HG03097 (cell line): ENCODE data around the gene CLDND1.

Experiments used
- ATAC-seq: cut with Tn5 transposase; IDR thresholded peaks from one replicate; pipeline ENCODE4 v1.9.1; 2021; ENCODE audit not compliant: unreplicated experiment, low FRiP score

Gene CLDND1

GRCh38 chr3:98552232-98553020 lies 29.7 kb upstream of the CLDND1 start:
- ATAC-seq, result no peak

- ATAC-seq, result no peak
Measured at GRCh38 chr3:98551754-98552153, 29.1 kb upstream of the CLDND1 start.

- ATAC-seq, result no peak
Measured at GRCh38 chr3:98551236-98551635, 28.5 kb upstream of the CLDND1 start.

- no peak for ATAC-seq
Measured at GRCh38 chr3:98550833-98551232, 28.1 kb upstream of the CLDND1 start.

GRCh38 chr3:98548544-98548943 lies 25.8 kb upstream of the CLDND1 start:
- no peak for ATAC-seq

- ATAC-seq, result peak; percentile 34
Measured at GRCh38 chr3:98545940-98546339, 23.2 kb upstream of the CLDND1 start.

GRCh38 chr3:98542623-98543022 lies 19.9 kb upstream of the CLDND1 start:
- no peak for ATAC-seq

- ATAC-seq, result no peak
Measured at GRCh38 chr3:98541695-98542094, 19.0 kb upstream of the CLDND1 start.

GRCh38 chr3:98540346-98540745 lies 17.6 kb upstream of the CLDND1 start:
- ATAC-seq, result peak; percentile 37

- ATAC-seq, result peak; percentile 67
Measured at GRCh38 chr3:98536456-98537017, 13.8 kb upstream of the CLDND1 start.

- ATAC-seq, result no peak
Measured at GRCh38 chr3:98534734-98535133, 12.0 kb upstream of the CLDND1 start.

- ATAC-seq, result no peak
Measured at GRCh38 chr3:98534168-98534567, 11.5 kb upstream of the CLDND1 start.

GRCh38 chr3:98532709-98533571 lies 10.2 kb upstream of the CLDND1 start:
- no peak for ATAC-seq

- ATAC-seq, result no peak
Measured at GRCh38 chr3:98532275-98532637, 9.6 kb upstream of the CLDND1 start.

- ATAC-seq, result no peak
Measured at GRCh38 chr3:98531622-98532274, 9.0 kb upstream of the CLDND1 start, which contains the start of gene GPR15. Gene GPR15, plus strand, starts transcription at chr3:98531978. Its CDS starts 56 bp downstream, at chr3:98532034.

- no peak for ATAC-seq
Measured at GRCh38 chr3:98530676-98531075, 8.0 kb upstream of the CLDND1 start.

- no peak for ATAC-seq
Measured at GRCh38 chr3:98529856-98530459, 7.3 kb upstream of the CLDND1 start.

GRCh38 chr3:98528474-98529346 lies 6.0 kb upstream of the CLDND1 start:
- no peak for ATAC-seq

- no peak for ATAC-seq
Measured at GRCh38 chr3:98525494-98525893, 2.8 kb upstream of the CLDND1 start.
